ENCODE measurements around the gene TLE7. TPM values are rescaled to one million over a fixed set of nuclear protein-coding genes. Genes with fewer than 3 reads are reported as not detected.

The TLE7 gene
- total and polyA plus RNA-seq, 2 experiments from 2014 or later = 0.44 to 2.5 TPM

DNA sequence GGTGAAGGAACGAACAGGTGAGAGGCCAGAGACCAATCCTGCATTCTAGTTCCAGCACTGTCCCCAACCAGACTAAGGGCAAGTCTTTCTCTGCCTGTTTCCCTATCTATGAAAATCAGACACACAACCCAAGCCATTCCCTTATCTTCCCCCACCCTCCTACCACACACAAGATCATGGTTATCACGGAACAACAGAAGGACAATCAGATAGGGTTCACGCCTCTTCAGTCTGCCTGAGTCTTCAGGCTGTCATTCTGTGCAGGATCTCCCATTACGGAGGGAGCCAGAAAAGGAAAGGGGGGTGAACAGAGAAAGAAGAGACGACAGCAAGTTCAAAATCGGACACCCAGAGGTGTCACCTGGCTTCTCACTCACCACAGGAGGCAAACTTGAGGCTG, 11.1 kb downstream of the TLE7 start:
- H2AFZ ChIP-seq = no peak overlapping the region
- no peak overlapping the region for H3K27ac ChIP-seq (ENCODE audit: low read depth)
- peaks cover 3% of the 10 kb centered on the region; the same call in 2 of the 3 replicates for H3K4me1 Mint-ChIP-seq
- H3K27ac Mint-ChIP-seq = no peak overlapping the region
- no peak overlapping the region for H3K4me3 ChIP-seq
- TF ChIP-seq, protein P1, sequence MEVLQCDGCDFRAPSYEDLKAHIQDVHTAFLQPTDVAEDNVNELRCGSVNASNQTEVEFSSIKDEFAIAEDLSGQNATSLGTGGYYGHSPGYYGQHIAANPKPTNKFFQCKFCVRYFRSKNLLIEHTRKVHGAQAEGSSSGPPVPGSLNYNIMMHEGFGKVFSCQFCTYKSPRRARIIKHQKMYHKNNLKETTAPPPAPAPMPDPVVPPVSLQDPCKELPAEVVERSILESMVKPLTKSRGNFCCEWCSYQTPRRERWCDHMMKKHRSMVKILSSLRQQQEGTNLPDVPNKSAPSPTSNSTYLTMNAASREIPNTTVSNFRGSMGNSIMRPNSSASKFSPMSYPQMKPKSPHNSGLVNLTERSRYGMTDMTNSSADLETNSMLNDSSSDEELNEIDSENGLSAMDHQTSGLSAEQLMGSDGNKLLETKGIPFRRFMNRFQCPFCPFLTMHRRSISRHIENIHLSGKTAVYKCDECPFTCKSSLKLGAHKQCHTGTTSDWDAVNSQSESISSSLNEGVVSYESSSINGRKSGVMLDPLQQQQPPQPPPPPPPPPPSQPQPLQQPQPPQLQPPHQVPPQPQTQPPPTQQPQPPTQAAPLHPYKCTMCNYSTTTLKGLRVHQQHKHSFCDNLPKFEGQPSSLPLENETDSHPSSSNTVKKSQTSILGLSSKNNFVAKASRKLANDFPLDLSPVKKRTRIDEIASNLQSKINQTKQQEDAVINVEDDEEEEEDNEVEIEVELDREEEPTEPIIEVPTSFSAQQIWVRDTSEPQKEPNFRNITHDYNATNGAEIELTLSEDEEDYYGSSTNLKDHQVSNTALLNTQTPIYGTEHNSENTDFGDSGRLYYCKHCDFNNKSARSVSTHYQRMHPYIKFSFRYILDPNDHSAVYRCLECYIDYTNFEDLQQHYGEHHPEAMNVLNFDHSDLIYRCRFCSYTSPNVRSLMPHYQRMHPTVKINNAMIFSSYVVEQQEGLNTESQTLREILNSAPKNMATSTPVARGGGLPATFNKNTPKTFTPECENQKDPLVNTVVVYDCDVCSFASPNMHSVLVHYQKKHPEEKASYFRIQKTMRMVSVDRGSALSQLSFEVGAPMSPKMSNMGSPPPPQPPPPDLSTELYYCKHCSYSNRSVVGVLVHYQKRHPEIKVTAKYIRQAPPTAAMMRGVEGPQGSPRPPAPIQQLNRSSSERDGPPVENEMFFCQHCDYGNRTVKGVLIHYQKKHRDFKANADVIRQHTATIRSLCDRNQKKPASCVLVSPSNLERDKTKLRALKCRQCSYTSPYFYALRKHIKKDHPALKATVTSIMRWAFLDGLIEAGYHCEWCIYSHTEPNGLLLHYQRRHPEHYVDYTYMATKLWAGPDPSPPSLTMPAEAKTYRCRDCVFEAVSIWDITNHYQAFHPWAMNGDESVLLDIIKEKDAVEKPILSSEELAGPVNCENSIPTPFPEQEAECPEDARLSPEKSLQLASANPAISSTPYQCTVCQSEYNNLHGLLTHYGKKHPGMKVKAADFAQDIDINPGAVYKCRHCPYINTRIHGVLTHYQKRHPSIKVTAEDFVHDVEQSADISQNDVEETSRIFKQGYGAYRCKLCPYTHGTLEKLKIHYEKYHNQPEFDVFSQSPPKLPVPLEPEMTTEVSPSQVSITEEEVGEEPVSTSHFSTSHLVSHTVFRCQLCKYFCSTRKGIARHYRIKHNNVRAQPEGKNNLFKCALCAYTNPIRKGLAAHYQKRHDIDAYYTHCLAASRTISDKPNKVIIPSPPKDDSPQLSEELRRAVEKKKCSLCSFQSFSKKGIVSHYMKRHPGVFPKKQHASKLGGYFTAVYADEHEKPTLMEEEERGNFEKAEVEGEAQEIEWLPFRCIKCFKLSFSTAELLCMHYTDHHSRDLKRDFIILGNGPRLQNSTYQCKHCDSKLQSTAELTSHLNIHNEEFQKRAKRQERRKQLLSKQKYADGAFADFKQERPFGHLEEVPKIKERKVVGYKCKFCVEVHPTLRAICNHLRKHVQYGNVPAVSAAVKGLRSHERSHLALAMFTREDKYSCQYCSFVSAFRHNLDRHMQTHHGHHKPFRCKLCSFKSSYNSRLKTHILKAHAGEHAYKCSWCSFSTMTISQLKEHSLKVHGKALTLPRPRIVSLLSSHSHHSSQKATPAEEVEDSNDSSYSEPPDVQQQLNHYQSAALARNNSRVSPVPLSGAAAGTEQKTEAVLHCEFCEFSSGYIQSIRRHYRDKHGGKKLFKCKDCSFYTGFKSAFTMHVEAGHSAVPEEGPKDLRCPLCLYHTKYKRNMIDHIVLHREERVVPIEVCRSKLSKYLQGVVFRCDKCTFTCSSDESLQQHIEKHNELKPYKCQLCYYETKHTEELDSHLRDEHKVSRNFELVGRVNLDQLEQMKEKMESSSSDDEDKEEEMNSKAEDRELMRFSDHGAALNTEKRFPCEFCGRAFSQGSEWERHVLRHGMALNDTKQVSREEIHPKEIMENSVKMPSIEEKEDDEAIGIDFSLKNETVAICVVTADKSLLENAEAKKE (CRISPR knock-in tag; IDR thresholded peaks at IDR 0.05) = no peak
- TF ChIP-seq NANOG (IDR thresholded peaks at IDR 0.05; ENCODE audit: borderline replicate concordance) (no peak), JUNB (IDR thresholded peaks at IDR 0.05; ENCODE audit: unreplicated experiment) (no peak), ZNF114 (CRISPR knock-in tag; IDR thresholded peaks at IDR 0.05) (no peak), EZH2phosphoT487 (IDR thresholded peaks at IDR 0.05; ENCODE audit: unreplicated experiment) (no peak), EZH2 (IDR thresholded peaks at IDR 0.05; ENCODE audit: low read depth, unreplicated experiment) (no peak), ZNF331 (CRISPR knock-in tag; IDR thresholded peaks at IDR 0.05; ENCODE audit: low read depth) (no peak), STAT1 (IDR thresholded peaks at IDR 0.05; ENCODE audit: unreplicated experiment) (no peak), POLR2AphosphoS5 (IDR thresholded peaks at IDR 0.05; ENCODE audit: low read depth) (no peak), CREB1 (CRISPR knock-in tag; IDR thresholded peaks at IDR 0.05; ENCODE audit: low read depth) (no peak)
- TF ChIP-seq, protein P2, sequence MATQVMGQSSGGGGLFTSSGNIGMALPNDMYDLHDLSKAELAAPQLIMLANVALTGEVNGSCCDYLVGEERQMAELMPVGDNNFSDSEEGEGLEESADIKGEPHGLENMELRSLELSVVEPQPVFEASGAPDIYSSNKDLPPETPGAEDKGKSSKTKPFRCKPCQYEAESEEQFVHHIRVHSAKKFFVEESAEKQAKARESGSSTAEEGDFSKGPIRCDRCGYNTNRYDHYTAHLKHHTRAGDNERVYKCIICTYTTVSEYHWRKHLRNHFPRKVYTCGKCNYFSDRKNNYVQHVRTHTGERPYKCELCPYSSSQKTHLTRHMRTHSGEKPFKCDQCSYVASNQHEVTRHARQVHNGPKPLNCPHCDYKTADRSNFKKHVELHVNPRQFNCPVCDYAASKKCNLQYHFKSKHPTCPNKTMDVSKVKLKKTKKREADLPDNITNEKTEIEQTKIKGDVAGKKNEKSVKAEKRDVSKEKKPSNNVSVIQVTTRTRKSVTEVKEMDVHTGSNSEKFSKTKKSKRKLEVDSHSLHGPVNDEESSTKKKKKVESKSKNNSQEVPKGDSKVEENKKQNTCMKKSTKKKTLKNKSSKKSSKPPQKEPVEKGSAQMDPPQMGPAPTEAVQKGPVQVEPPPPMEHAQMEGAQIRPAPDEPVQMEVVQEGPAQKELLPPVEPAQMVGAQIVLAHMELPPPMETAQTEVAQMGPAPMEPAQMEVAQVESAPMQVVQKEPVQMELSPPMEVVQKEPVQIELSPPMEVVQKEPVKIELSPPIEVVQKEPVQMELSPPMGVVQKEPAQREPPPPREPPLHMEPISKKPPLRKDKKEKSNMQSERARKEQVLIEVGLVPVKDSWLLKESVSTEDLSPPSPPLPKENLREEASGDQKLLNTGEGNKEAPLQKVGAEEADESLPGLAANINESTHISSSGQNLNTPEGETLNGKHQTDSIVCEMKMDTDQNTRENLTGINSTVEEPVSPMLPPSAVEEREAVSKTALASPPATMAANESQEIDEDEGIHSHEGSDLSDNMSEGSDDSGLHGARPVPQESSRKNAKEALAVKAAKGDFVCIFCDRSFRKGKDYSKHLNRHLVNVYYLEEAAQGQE (IDR thresholded peaks at IDR 0.05; ENCODE audit: unreplicated experiment) = no peak
- TF ChIP-seq, protein P3, sequence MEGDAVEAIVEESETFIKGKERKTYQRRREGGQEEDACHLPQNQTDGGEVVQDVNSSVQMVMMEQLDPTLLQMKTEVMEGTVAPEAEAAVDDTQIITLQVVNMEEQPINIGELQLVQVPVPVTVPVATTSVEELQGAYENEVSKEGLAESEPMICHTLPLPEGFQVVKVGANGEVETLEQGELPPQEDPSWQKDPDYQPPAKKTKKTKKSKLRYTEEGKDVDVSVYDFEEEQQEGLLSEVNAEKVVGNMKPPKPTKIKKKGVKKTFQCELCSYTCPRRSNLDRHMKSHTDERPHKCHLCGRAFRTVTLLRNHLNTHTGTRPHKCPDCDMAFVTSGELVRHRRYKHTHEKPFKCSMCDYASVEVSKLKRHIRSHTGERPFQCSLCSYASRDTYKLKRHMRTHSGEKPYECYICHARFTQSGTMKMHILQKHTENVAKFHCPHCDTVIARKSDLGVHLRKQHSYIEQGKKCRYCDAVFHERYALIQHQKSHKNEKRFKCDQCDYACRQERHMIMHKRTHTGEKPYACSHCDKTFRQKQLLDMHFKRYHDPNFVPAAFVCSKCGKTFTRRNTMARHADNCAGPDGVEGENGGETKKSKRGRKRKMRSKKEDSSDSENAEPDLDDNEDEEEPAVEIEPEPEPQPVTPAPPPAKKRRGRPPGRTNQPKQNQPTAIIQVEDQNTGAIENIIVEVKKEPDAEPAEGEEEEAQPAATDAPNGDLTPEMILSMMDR (conservative IDR thresholded peaks at IDR 0.05; ENCODE audit: low read depth in 2 of 2) = no peak
- TF ChIP-seq, protein P4, sequence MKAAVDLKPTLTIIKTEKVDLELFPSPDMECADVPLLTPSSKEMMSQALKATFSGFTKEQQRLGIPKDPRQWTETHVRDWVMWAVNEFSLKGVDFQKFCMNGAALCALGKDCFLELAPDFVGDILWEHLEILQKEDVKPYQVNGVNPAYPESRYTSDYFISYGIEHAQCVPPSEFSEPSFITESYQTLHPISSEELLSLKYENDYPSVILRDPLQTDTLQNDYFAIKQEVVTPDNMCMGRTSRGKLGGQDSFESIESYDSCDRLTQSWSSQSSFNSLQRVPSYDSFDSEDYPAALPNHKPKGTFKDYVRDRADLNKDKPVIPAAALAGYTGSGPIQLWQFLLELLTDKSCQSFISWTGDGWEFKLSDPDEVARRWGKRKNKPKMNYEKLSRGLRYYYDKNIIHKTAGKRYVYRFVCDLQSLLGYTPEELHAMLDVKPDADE (IDR thresholded peaks at IDR 0.05) = no peak
- peaks cover 3% of the 10 kb centered on the region; the same call in 2 of the 3 replicates for H3K9me3 Mint-ChIP-seq
- H3F3A ChIP-seq (replicated peaks; ENCODE audit: low read depth) = peaks cover under 1% of the 10 kb centered on the region
- no peak for DNase-seq (ENCODE audit: low spot score)
- peaks cover 11% of the 10 kb centered on the region for H3K27me3 Mint-ChIP-seq (ENCODE audit: insufficient read depth, low read depth, poor library complexity)
- H3K36me3 Mint-ChIP-seq (ENCODE audit: low read depth) = peaks cover 3% of the 10 kb centered on the region; the same call in 1 of the 3 replicates
- H3K9me2 ChIP-seq (ENCODE audit: insufficient read depth) = no peaks in the 10 kb centered on the region
- H3K27me3 ChIP-seq (ENCODE audit: insufficient read depth) = no peaks in the 10 kb centered on the region
- H3K36me3 ChIP-seq (ENCODE audit: insufficient read depth) = no peaks in the 10 kb centered on the region
- no peak overlapping the region for H3K4me2 ChIP-seq
- no peak overlapping the region for H3K4me3 Mint-ChIP-seq
- peaks cover 7% of the 10 kb centered on the region; the same call in 1 of the 2 replicates for H3K4me1 ChIP-seq (ENCODE audit: insufficient read depth)
- no peak for ATAC-seq
- no peaks in the 10 kb centered on the region for H4K20me1 ChIP-seq (replicated peaks; ENCODE audit: insufficient read depth)
- H3K79me2 ChIP-seq (replicated peaks; ENCODE audit: insufficient read depth) = no peaks in the 10 kb centered on the region

Measured in GM23338 (cell line).